CD4-positive, alpha-beta T cell (primary cell): ENCODE measurements around the gene LRIG1. TPM values are rescaled to one million over a fixed set of nuclear protein-coding genes. Genes with fewer than 3 reads are reported as not detected.

Experiments used
- ATAC-seq: fragments of 200-7000 bp; cut with Tn5 transposase; one replicate; pipeline ENCODE4 v1.10.0; 2022; ENCODE audit warnings: mild to moderate bottlenecking; ENCODE audit not compliant: poor library complexity
- CTCF ChIA-PET: fragments of 350-600 bp; sonication (Branson Sonifier 250); formaldehyde crosslinking; loops from one replicate; lab custom pipeline; 2021; ENCODE audit warnings: antibody characterized with exemption, inconsistent platforms; lab: Charles Lee
- POLR2A ChIA-PET: fragments of 350-600 bp; sonication (Branson Sonifier 250); formaldehyde crosslinking; loops from one replicate; lab custom pipeline; 2021; ENCODE audit warnings: antibody characterized with exemption, inconsistent platforms; lab: Charles Lee
- DNase-seq, 14 experiments: peaks; one replicate each; pipeline ENCODE4 v3.0.0-alpha.2; 2013 to 2020; ENCODE audit warnings: mixed read lengths in 2 of 14
- H3K27ac ChIP-seq, 2 donors: one replicate each; pipeline versions ENCODE4 v1.5.1 to v1.7.0; 2013; ENCODE audit warnings: low read length in 2 of 2, low read depth in 1 of 2, mild to moderate bottlenecking in 1 of 2
- H3K27me3 ChIP-seq, 2 experiments: 1 replicate in 1 of 2; 2 replicates in 1 of 2; pipeline versions ENCODE4 v1.6.1 to v1.7.0; 2013; ENCODE audit warnings: low read length in 2 of 2, control low read depth in 1 of 2, mild to moderate bottlenecking in 1 of 2, moderate library complexity in 1 of 2; ENCODE audit not compliant: insufficient read depth in 2 of 2, control insufficient read depth in 1 of 2
- H3K36me3 ChIP-seq: one replicate; pipeline ENCODE4 v1.6.1; 2013; ENCODE audit warnings: low read length, control low read depth; ENCODE audit not compliant: insufficient read depth
- H3K4me1 ChIP-seq: one replicate; pipeline ENCODE4 v1.6.1; 2013; ENCODE audit warnings: low read length, control low read depth; ENCODE audit not compliant: insufficient read depth
- H3K4me3 ChIP-seq: one replicate; pipeline ENCODE4 v1.5.1; 2013; ENCODE audit warnings: mild to moderate bottlenecking, low read length, moderate library complexity
- H3K9me3 ChIP-seq, 2 experiments: 1 replicate in 1 of 2; 2 replicates in 1 of 2; pipeline versions ENCODE4 v1.6.1 to v1.7.0; 2013; ENCODE audit warnings: low read length in 2 of 2, mild to moderate bottlenecking in 2 of 2, control low read depth in 1 of 2, moderate library complexity in 1 of 2; ENCODE audit not compliant: control insufficient read depth in 1 of 2, insufficient read depth in 1 of 2
- H3K27ac Mint-ChIP-seq: one replicate; pipeline ENCODE4 v1.8.0; 2020; ENCODE audit warnings: mixed read lengths
- H3K27me3 Mint-ChIP-seq: one replicate; pipeline ENCODE4 v1.8.0; 2021; ENCODE audit warnings: mixed read lengths
- H3K36me3 Mint-ChIP-seq: one replicate; pipeline ENCODE4 v1.8.0; 2021; ENCODE audit warnings: low read depth, mixed read lengths
- H3K4me1 Mint-ChIP-seq: one replicate; pipeline ENCODE4 v1.8.0; 2021; ENCODE audit warnings: low read depth, mixed read lengths
- H3K4me3 Mint-ChIP-seq: one replicate; pipeline ENCODE4 v1.8.0; 2020; ENCODE audit warnings: mild to moderate bottlenecking, mixed read lengths
- H3K9me3 Mint-ChIP-seq: one replicate; pipeline ENCODE4 v1.8.0; 2020; ENCODE audit warnings: mixed read lengths
- intact Hi-C, 2 experiments: fragments of 100-400 bp; cut with DNase I in 1 of 2; cut with micrococcal nuclease in 1 of 2; formaldehyde crosslinking; loops; one replicate each; pipeline versions ENCODE4 v1.15.1 to v1.9.0; 2023 to 2025; cut with DNase I, micrococcal nuclease
- total RNA-seq, 174 experiments: library from RNA in 2 of 174; stranded (reverse) in 2 of 174; gene quantifications; one replicate each; pipeline ENCODE4 v1.2.3 and lab custom pipeline; 2021 to 2026
- TF ChIP-seq, protein P1 (sequence below): fragments of 200-600 bp; IDR thresholded peaks from one replicate; pipeline ENCODE4 v1.8.0; 2022; ENCODE audit warnings: antibody characterized with exemption, mild to moderate bottlenecking

The LRIG1 gene
- total RNA-seq, 2 experiments from 2014 or later = 30.1 to 33.1 TPM

DNA sequence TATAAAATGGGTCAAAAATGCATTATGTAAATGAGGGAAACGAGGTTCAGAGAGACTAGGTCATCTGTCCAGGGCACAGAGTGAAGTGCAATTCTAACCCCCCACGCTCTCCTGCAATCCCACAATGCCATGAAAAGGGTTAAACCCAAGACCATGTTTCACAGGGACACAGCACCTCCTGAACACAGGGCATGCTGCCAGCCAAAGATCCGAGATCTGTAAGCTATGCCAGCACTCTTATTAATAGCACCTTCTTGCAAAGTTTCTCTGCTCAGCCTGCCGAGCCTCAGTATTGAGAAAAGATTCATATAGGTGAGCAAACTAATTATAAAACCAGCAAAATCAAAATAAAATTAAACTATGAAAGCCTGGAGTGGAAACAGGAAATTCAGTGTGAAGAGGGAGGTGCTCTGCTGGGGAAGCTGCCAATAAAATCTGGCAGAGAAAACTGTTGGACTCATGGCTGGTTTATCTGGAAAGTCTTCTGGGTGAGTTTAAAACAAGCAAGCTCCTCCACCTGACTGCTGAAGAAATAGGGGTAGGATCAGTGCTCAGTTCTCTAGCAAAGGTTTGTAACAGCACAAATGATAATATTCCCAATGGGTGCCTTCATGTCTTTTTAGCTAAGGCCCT, 50.3 kb downstream of the LRIG1 start:
- Histone ChIP-seq H3K4me1 (no peaks in the 10 kb centered on the region), H3K9me3 (no peaks in the 10 kb centered on the region), H3K4me3 (no peak overlapping the region), H3K27me3 (no peaks in the 10 kb centered on the region), H3K36me3 (peaks cover 51% of the 10 kb centered on the region), H3K27ac (no peak overlapping the region)
- DNase-seq (no peak), ATAC-seq (no peak)
- no peaks in the 10 kb centered on the region for H3K9me3 Mint-ChIP-seq
- no peaks in the 10 kb centered on the region for H3K27me3 Mint-ChIP-seq
- peaks cover 54% of the 10 kb centered on the region for H3K36me3 Mint-ChIP-seq
- ChIA-PET POLR2A (no interaction called here), CTCF (no interaction called here)
- TF ChIP-seq, protein P1, sequence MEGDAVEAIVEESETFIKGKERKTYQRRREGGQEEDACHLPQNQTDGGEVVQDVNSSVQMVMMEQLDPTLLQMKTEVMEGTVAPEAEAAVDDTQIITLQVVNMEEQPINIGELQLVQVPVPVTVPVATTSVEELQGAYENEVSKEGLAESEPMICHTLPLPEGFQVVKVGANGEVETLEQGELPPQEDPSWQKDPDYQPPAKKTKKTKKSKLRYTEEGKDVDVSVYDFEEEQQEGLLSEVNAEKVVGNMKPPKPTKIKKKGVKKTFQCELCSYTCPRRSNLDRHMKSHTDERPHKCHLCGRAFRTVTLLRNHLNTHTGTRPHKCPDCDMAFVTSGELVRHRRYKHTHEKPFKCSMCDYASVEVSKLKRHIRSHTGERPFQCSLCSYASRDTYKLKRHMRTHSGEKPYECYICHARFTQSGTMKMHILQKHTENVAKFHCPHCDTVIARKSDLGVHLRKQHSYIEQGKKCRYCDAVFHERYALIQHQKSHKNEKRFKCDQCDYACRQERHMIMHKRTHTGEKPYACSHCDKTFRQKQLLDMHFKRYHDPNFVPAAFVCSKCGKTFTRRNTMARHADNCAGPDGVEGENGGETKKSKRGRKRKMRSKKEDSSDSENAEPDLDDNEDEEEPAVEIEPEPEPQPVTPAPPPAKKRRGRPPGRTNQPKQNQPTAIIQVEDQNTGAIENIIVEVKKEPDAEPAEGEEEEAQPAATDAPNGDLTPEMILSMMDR = no peak
- no peak overlapping the region for H3K27ac Mint-ChIP-seq
- H3K4me3 Mint-ChIP-seq = no peak overlapping the region
- intact Hi-C loops = no loop called here
- no peaks in the 10 kb centered on the region for H3K4me1 Mint-ChIP-seq

DNA sequence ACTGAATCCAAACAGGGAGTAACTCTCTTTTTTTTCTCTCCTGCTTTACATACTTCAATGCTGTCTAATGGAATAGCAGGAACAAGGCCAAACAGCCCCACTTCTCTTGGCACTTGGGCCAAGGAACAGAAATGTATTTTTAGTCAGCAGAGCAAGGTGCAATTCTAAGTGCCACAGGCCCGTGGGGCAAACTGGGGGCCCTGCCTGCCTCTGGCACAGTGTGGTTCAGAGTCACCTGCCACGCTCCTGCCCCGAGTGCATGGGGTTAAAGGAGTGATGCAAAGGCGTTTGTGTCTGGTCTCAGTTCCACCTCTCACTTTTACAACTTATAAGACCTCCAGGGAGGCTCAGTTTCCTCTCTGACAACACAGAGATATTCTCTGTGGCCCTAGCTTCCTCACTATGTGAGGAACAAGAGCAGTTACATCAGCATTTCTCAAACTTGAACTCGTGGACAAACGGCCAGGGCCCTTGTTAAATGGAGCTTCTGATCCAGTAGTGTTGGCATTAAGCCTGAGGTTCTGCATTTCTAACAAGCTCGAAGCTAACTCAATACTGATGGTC, 51.3 kb downstream of the LRIG1 start:
- POLR2A ChIA-PET = no interaction called here
- Histone ChIP-seq H3K4me3 (no peak overlapping the region), H3K4me1 (no peaks in the 10 kb centered on the region), H3K36me3 (peaks cover 49% of the 10 kb centered on the region), H3K27ac (no peak overlapping the region), H3K9me3 (no peaks in the 10 kb centered on the region), H3K27me3 (no peaks in the 10 kb centered on the region)
- TF ChIP-seq, protein P1 = no peak
- H3K9me3 Mint-ChIP-seq = no peaks in the 10 kb centered on the region
- ATAC-seq = no peak
- H3K27ac Mint-ChIP-seq = no peak overlapping the region
- no peaks in the 10 kb centered on the region for H3K4me1 Mint-ChIP-seq
- H3K27me3 Mint-ChIP-seq = no peaks in the 10 kb centered on the region
- no peak for DNase-seq
- peaks cover 55% of the 10 kb centered on the region for H3K36me3 Mint-ChIP-seq
- no peak overlapping the region for H3K4me3 Mint-ChIP-seq
- CTCF ChIA-PET = no interaction called here
- intact Hi-C loops = no loop called here

DNA sequence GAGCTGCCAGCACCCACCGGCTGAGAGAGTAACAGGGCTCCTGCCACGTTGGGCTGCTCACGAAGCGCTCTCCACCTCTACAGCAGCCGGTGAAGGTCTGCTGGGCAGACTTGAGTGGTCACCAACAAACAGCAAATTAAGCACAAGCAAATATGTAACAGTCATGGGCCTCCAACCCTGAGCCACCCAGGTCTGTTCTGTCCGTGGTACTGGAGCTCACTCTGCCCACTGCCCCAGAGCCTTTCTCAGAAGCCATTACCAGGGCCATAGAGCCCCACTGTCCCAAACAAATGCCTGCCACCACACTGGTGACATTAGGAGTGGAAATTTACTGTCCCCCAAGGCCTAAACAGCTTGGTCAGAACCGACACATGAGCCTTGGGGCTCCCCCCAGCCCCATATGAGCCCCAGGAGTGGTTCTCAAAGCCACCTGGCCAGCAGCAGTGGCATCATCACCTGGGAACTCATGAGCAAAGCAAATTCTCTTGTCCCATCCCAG, 56.6 kb downstream of the LRIG1 start:
- ATAC-seq = no peak
- H3K27ac Mint-ChIP-seq = no peak overlapping the region
- TF ChIP-seq, protein P1 = no peak
- H3K36me3 ChIP-seq = peaks cover 33% of the 10 kb centered on the region
- H3K4me1 ChIP-seq = peaks cover 19% of the 10 kb centered on the region
- no peak overlapping the region for H3K27ac ChIP-seq
- H3K27me3 Mint-ChIP-seq = no peaks in the 10 kb centered on the region
- intact Hi-C loops = no loop called here
- H3K4me1 Mint-ChIP-seq = peaks cover 26% of the 10 kb centered on the region
- no peaks in the 10 kb centered on the region for H3K27me3 ChIP-seq
- DNase-seq = no peak
- H3K4me3 ChIP-seq = no peak overlapping the region
- ChIA-PET POLR2A (no interaction called here), CTCF (no interaction called here)
- peaks cover 43% of the 10 kb centered on the region for H3K36me3 Mint-ChIP-seq
- H3K9me3 ChIP-seq = no peaks in the 10 kb centered on the region
- no peaks in the 10 kb centered on the region for H3K9me3 Mint-ChIP-seq
- H3K4me3 Mint-ChIP-seq = no peak overlapping the region
